Transverse colon (tissue), 4 donors: ENCODE data around the gene MEGF11.

Experiments used
- POLR2A ChIP-seq: fragments of 450-650 bp; IDR thresholded peaks from one replicate; pipeline ENCODE4 v1.6.1; 2016; ENCODE audit warnings: antibody characterized with exemption, mild to moderate bottlenecking, moderate library complexity
- POLR2AphosphoS5 ChIP-seq, 3 donors: sonication (generic); formaldehyde crosslinking; IDR thresholded peaks; one replicate each; pipeline ENCODE4 v1.6.1; 2016; ENCODE audit warnings: antibody characterized with exemption in 3 of 3
- TF ChIP-seq, protein P1 (sequence below), 5 experiments: fragments of 200-600 bp in 3 of 5; fragments of 450-650 bp in 2 of 5; sonication (generic) in 3 of 5; IDR thresholded peaks; 1 replicate in 2 of 5; 2 replicates in 3 of 5; pipeline ENCODE4 v1.5.1; 2016 to 2017; ENCODE audit warnings: antibody characterized with exemption in 5 of 5, inconsistent platforms in 3 of 5, mild to moderate bottlenecking in 2 of 5, moderate library complexity in 1 of 5

DNA sequence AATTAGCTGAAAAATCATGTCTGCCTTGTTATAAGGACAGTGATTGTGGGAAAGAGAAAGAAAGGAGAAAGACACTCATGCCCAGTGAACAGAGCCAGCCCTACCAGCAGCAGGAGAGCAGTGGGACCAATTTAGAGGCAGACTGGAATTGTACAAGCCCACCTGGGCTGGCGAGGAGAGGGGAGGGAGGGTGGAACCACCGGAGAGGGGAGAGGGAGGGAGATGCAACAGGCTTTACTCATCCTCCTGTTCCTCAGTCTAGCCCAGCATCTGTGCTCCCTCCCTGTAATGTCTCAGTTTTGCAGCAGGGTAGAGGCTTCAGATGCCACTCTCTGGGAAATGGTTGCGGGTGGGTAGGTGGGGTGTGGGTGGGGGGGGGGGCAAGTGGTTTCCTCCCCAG lies 329.5 kb downstream of the MEGF11 start:
- no peak for TF ChIP-seq POLR2A
- TF ChIP-seq, protein P1, sequence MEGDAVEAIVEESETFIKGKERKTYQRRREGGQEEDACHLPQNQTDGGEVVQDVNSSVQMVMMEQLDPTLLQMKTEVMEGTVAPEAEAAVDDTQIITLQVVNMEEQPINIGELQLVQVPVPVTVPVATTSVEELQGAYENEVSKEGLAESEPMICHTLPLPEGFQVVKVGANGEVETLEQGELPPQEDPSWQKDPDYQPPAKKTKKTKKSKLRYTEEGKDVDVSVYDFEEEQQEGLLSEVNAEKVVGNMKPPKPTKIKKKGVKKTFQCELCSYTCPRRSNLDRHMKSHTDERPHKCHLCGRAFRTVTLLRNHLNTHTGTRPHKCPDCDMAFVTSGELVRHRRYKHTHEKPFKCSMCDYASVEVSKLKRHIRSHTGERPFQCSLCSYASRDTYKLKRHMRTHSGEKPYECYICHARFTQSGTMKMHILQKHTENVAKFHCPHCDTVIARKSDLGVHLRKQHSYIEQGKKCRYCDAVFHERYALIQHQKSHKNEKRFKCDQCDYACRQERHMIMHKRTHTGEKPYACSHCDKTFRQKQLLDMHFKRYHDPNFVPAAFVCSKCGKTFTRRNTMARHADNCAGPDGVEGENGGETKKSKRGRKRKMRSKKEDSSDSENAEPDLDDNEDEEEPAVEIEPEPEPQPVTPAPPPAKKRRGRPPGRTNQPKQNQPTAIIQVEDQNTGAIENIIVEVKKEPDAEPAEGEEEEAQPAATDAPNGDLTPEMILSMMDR (IDR thresholded peaks at IDR 0.05), result no peak
- no peak for TF ChIP-seq POLR2AphosphoS5 (IDR thresholded peaks at IDR 0.05)
